DMS114 treated with DMSO at 0.1 percent for 48 hours (cell line): ENCODE data around the gene HLA-DMA.

Experiments used
- DNase-seq: peaks from one replicate; lab custom pipeline; 2025; ENCODE audit not compliant: unreplicated experiment; lab: John Stamatoyannopoulos, UW

The HLA-DMA gene

GRCh38 chr6:32933661-32934085 lies 19.2 kb downstream of the HLA-DMA start:
- peak; percentile 74 for DNase-seq

GRCh38 chr6:32932132-32932868 lies 20.6 kb downstream of the HLA-DMA start:
- DNase-seq, result no peak

GRCh38 chr6:32931211-32931610 lies 21.7 kb downstream of the HLA-DMA start:
- no peak for DNase-seq

GRCh38 chr6:32922083-32922482 lies 30.8 kb downstream of the HLA-DMA start:
- DNase-seq, result no peak

GRCh38 chr6:32920715-32921114 lies 32.2 kb downstream of the HLA-DMA start:
- no peak for DNase-seq

GRCh38 chr6:32912951-32913350 lies 39.9 kb downstream of the HLA-DMA start:
- no peak for DNase-seq

- DNase-seq, result no peak
Observed at GRCh38 chr6:32908897-32909296, 44.0 kb downstream of the HLA-DMA start.

GRCh38 chr6:32906539-32906938 lies 46.4 kb downstream of the HLA-DMA start:
- no peak for DNase-seq

GRCh38 chr6:32905078-32905477 lies 47.8 kb downstream of the HLA-DMA start:
- DNase-seq, result no peak

- DNase-seq, result no peak
Observed at GRCh38 chr6:32903952-32904351, 48.9 kb downstream of the HLA-DMA start.
